Natural killer cell (primary cell): ENCODE data around the gene RAD51B. TPM values are rescaled to one million over a fixed set of nuclear protein-coding genes. Genes with fewer than 3 reads are reported as not detected.

Source experiments
- ATAC-seq, 3 donors: fragments of 150-1000 bp in 2 of 3; fragments of 200-7000 bp in 1 of 3; cut with Tn5 transposase; 1 replicate in 1 of 3; 2 replicates in 2 of 3; pipeline ENCODE4 v1.10.0; 2021; ENCODE audit warnings: mild to moderate bottlenecking in 2 of 3, moderate library complexity in 2 of 3
- DNase-seq, 2 donors: peaks; one replicate each; pipeline versions ENCODE4 v3.0.0 to v3.0.0-alpha.2; 2013 to 2021; ENCODE audit warnings: mixed read lengths in 1 of 2
- H3K27ac ChIP-seq: one replicate; pipeline ENCODE4 v1.5.1; 2013; ENCODE audit warnings: mild to moderate bottlenecking, low read length
- H3K27me3 ChIP-seq: one replicate; pipeline ENCODE4 v1.6.1; 2013; ENCODE audit warnings: low read length; ENCODE audit not compliant: control insufficient read depth, insufficient read depth
- H3K36me3 ChIP-seq: one replicate; pipeline ENCODE4 v1.6.1; 2013; ENCODE audit warnings: low read length; ENCODE audit not compliant: control insufficient read depth, insufficient read depth
- H3K4me1 ChIP-seq: one replicate; pipeline ENCODE4 v1.6.1; 2013; ENCODE audit warnings: low read length; ENCODE audit not compliant: control insufficient read depth, insufficient read depth
- H3K4me3 ChIP-seq: one replicate; pipeline ENCODE4 v1.5.1; 2013; ENCODE audit warnings: low read length
- H3K9me3 ChIP-seq: one replicate; pipeline ENCODE4 v1.6.1; 2013; ENCODE audit warnings: low read length; ENCODE audit not compliant: control insufficient read depth, insufficient read depth
- H3K27ac Mint-ChIP-seq, 2 donors: one replicate each; pipeline ENCODE4 v1.8.0; 2022; ENCODE audit warnings: mild to moderate bottlenecking in 2 of 2, mixed read lengths in 2 of 2, moderate library complexity in 1 of 2
- H3K27me3 Mint-ChIP-seq, 2 donors: one replicate each; pipeline ENCODE4 v1.8.0; 2022; ENCODE audit warnings: low read depth in 2 of 2, mixed read lengths in 2 of 2
- H3K36me3 Mint-ChIP-seq: one replicate; pipeline ENCODE4 v1.8.0; 2022; ENCODE audit warnings: mixed read lengths
- H3K4me1 Mint-ChIP-seq, 2 donors: one replicate each; pipeline ENCODE4 v1.8.0; 2022; ENCODE audit warnings: mixed read lengths in 2 of 2
- H3K4me3 Mint-ChIP-seq: one replicate; pipeline ENCODE4 v1.8.0; 2022; ENCODE audit warnings: mild to moderate bottlenecking, moderate library complexity, mixed read lengths
- H3K9me3 Mint-ChIP-seq, 2 donors: one replicate each; pipeline ENCODE4 v1.8.0; 2022; ENCODE audit warnings: mixed read lengths in 2 of 2
- WGBS: methylation state at CpG from one replicate; pipeline ENCODE4 v1.1.7; 2013; ENCODE audit warnings: missing lambda C conversion rate; ENCODE audit not compliant: insufficient coverage; 5-methylcytosine and 5-hydroxymethylcytosine counted together
- intact Hi-C: fragments of 100-400 bp; cut with micrococcal nuclease; formaldehyde crosslinking; loops from one replicate; pipeline ENCODE4 v1.14.2; 2022
- total RNA-seq, 4 donors: library from RNA; stranded (reverse); fragments of 120-200 nt in 1 of 4; gene quantifications; one replicate each; pipeline versions ENCODE4 v1.2.3 to v1.2.4, GENCODE V29; 2013 to 2022
- TF ChIP-seq, protein P1 (sequence below): fragments of 200-600 bp; IDR thresholded peaks from one replicate; pipeline ENCODE4 v1.8.0; 2022; ENCODE audit warnings: antibody characterized with exemption

The RAD51B gene
- total RNA-seq, 3 donors from 2014 or later (not counting 1 experiment from before 2014, with no cell fraction given): 28.1 to 37.6 (median 28.6) TPM

DNA sequence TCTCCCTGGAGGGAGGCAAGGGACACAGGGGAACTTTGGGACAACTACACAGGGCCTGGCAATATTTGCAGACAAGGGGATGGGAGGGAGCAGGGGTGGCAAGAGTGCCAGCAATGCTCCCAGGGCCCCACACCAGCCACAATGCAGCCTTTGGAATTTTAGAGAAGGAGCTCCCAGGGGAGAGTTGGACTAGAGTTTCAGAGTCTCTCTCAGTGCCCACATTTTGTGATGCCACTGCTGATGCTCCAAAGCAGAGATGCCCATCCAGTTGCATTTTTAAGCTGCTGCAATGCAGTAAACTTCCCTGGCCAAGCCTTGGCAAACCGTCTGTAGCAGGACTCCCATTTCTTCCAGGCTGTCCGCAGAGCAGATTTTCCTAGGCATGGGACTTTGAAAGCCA is 874.3 kb downstream of the RAD51B start:
- DNase-seq (no peak), ATAC-seq (no peak)
- Mint-ChIP-seq H3K27ac (peak overlapping the region in 1 of 2 donors; percentile 58), H3K9me3 (no peaks in the 10 kb centered on the region), H3K27me3 (peaks cover 0 to 2% of the 10 kb centered on the region in 2 donors), H3K4me1 (peaks cover 35 to 51% of the 10 kb centered on the region in 2 donors), H3K36me3 (no peaks in the 10 kb centered on the region), H3K4me3 (no peak overlapping the region)
- TF ChIP-seq, protein P1, sequence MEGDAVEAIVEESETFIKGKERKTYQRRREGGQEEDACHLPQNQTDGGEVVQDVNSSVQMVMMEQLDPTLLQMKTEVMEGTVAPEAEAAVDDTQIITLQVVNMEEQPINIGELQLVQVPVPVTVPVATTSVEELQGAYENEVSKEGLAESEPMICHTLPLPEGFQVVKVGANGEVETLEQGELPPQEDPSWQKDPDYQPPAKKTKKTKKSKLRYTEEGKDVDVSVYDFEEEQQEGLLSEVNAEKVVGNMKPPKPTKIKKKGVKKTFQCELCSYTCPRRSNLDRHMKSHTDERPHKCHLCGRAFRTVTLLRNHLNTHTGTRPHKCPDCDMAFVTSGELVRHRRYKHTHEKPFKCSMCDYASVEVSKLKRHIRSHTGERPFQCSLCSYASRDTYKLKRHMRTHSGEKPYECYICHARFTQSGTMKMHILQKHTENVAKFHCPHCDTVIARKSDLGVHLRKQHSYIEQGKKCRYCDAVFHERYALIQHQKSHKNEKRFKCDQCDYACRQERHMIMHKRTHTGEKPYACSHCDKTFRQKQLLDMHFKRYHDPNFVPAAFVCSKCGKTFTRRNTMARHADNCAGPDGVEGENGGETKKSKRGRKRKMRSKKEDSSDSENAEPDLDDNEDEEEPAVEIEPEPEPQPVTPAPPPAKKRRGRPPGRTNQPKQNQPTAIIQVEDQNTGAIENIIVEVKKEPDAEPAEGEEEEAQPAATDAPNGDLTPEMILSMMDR: no peak
- Histone ChIP-seq H3K4me3 (no peak overlapping the region), H3K27ac (no peak overlapping the region), H3K36me3 (no peaks in the 10 kb centered on the region), H3K4me1 (peaks cover 35% of the 10 kb centered on the region), H3K9me3 (no peaks in the 10 kb centered on the region), H3K27me3 (no peaks in the 10 kb centered on the region)
- 96% methylated on average over 2 of the region's 2 CpGs for WGBS
- intact Hi-C loops: loop anchor here (2.0 kb wide), 1 partner anchor 99 kb away; the partner anchor contains the start of gene ZFP36L1

DNA sequence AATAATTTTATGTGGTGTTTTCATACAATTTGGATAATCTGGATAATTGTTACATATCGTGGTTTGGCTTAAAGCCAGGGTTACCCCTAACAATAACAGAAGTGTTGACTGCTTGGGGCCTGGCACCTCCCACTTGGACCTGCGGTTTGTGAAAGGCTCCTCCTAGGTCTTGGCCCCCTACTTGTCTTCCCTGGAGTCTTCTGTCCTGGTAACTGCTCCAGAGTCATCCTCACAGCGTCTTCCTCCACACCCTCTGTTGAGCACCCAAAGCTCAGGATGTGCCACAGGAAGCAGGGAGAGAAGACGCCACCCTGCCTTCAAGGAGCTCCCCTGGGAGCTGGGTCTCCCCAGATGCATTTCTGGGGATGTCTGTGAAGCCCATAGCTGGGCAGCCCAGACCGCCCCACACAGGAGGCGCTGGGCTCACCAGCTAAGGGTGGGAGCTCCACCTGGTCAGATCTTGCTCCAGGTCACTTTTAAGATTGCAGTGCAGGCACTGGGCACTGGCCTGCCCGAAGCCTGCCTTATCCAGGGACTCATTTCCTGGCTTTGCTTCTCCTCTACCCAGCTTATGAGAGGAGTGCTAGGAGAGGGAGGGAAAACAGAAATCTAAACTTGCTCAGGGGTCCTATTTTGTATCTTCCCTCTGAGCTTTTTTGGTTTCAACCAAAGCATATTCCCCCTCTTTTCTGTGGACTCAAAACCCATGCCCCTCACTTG is 875.1 kb downstream of the RAD51B start:
- Histone ChIP-seq H3K4me1 (peaks cover 28% of the 10 kb centered on the region), H3K27ac (no peak overlapping the region), H3K27me3 (no peaks in the 10 kb centered on the region), H3K36me3 (no peaks in the 10 kb centered on the region), H3K9me3 (no peaks in the 10 kb centered on the region), H3K4me3 (no peak overlapping the region)
- peaks cover 35 to 45% of the 10 kb centered on the region in 2 donors for H3K4me1 Mint-ChIP-seq
- peak overlapping the region; percentile 87 to 92 for H3K27ac Mint-ChIP-seq
- DNase-seq: no peak
- intact Hi-C loops: loop anchor here (2.0 kb wide), 1 partner anchor 98 kb away; the partner anchor contains the start of gene ZFP36L1
- no peaks in the 10 kb centered on the region for H3K9me3 Mint-ChIP-seq
- H3K4me3 Mint-ChIP-seq: peak overlapping the region; percentile 58
- WGBS: 85% methylated on average over 7 of the region's 7 CpGs
- ATAC-seq: no peak
- peaks cover 0 to 2% of the 10 kb centered on the region in 2 donors for H3K27me3 Mint-ChIP-seq
- H3K36me3 Mint-ChIP-seq: no peaks in the 10 kb centered on the region
- TF ChIP-seq, protein P1: no peak

DNA sequence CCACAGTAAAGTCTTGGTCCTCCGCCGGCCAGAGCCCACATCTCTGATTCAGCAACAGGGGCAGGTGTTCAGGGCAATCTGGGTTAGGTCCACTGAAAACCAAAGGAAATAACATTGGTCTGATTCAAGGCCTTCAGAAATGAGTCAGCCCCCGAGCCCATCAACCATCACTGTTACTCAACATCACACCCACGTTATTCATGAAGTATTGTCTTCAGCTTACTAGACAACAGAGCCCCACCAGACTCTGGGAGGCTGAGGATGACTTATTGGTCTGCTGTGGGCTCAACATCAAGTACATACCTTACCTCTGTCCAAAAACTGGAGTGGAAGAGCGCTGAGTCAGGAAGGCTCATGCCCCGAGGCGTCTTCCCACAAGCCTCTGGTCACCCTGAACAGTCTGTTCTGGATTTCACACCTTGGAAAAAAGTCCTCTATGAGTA is 875.8 kb downstream of the RAD51B start:
- 43% methylated on average over 7 of the region's 7 CpGs for WGBS
- Histone ChIP-seq H3K4me1 (peaks cover 28% of the 10 kb centered on the region), H3K9me3 (no peaks in the 10 kb centered on the region), H3K36me3 (no peaks in the 10 kb centered on the region), H3K27me3 (no peaks in the 10 kb centered on the region), H3K4me3 (no peak overlapping the region), H3K27ac (peak overlapping the region; percentile 34)
- peaks cover 0 to 2% of the 10 kb centered on the region in 2 donors for H3K27me3 Mint-ChIP-seq
- TF ChIP-seq, protein P1: no peak
- no peaks in the 10 kb centered on the region for H3K36me3 Mint-ChIP-seq
- peak; percentile 33 to 45 for DNase-seq
- peak; percentile 90 to 97 (median 90) for ATAC-seq
- H3K4me1 Mint-ChIP-seq: peaks cover 35 to 45% of the 10 kb centered on the region in 2 donors
- peak overlapping the region; percentile 87 to 92 for H3K27ac Mint-ChIP-seq
- intact Hi-C loops: loop anchor here (2.0 kb wide), 1 partner anchor 97 kb away; the partner anchor contains the start of gene ZFP36L1
- peak overlapping the region; percentile 58 for H3K4me3 Mint-ChIP-seq
- H3K9me3 Mint-ChIP-seq: no peaks in the 10 kb centered on the region
